Activated CD4-positive, alpha-beta T cell treated with anti-CD3 and anti-CD28 coated beads, Interleukin-2, amount 50 U/mL, for 24 hours (primary cell): Measurements from ENCODE around the gene TTC16.
"Not testable (repeated sequence)": the region's sequence is repeated elsewhere in the genome, so short reads cannot be mapped to it uniquely, and the experiment has no call there.

Source experiments
- DNase-seq, 2 donors: peaks; one replicate each; pipeline ENCODE4 v3.0.0-alpha.2; 2020; ENCODE audit warnings: low read depth in 1 of 2, low spot score in 1 of 2

The TTC16 gene

DNA sequence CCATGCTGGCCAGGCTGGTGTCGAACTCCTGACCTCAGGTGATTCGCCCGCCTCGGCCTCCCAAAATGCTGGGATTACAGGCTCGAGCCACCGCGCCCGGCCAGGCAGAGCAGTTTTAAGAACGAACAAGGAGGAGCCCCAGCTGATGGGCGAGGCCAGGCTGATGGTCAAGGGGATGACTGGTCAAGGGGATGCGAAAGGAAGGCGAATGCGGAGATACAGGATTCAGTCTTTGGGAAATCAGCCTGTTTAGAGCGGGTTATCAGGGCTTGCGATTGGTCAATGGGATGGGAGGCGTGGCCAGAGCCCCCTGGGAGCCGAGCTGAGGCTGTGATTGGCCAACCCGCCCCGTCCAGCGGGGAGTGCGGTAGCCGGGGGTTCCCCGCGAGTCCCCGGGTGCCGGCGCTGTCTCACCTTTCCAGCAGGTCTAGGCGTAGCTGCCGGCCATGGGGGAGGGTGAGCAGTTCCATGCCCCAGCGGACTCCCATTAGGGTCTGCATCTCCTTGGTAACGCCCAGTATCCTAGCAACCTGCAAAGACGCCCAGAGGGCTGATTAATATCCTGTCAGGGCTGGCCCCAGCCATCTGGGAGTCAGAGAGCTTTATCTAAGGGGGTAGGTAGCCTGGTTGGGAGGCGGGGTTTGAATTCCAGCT, 26.7 kb downstream of the TTC16 start:
- DNase-seq = no peak

DNA sequence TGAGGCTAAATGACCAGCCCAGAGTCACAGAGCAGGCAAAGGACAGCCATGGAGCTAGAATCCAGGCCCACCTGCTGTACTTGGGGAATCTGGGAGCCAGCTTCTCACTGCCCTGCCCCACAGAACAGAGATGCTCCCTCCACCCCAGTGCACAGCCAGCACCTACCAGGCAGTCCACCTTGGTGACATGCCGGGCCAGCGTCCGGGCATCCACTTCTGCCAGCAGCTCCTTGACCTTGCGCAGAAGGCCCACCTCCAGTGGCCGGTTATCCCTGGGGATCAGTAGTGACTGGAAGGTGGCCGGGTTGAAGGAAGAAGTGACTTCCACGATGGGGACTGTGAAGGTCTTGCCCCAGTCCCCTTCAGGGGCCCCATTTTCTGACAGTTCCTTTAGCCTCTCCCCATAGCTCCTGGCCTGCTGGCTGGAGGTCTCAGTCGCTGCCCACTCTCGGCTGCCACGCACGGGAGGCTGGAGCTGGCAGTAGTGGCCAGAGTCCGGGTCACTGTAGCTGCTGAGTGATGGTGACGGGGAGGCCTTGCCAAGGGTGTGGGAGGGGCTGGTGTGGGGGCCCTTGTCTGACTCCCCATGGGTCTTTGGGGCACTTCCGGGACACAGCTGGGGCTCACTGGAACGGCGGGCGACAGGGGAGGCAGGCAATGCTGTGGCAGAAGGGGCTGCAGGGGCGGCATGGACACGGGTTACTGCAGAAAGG, 28.7 kb downstream of the TTC16 start:
- DNase-seq = no peak

DNA sequence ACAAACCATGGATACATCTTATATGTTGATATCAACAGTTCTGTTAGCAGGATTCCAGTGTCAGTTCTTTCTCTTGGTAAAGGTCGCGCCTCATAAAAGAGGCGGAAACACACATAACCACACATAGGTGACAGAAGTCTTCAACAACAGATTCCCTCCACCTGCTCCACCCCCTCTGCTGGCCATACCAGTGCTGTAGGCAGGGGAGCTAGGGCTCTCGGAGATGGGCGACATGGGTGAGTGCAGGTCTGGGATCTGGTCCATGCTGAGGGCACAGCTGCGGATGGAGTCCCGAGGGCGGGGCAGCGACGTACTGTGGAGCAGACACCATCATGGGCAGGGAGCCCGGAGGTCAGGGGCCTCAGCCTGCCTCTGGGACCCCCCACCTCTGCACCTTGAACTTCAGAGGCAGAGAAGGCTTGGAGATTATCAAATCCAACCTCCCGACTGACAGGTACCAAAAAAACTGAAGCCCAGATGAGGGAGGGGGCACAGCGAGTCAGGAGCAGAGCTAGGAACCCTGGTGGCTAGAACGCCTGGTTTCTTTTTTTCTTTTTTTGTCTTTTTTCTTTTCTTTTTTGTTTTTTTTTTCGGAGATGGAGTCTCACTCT, 31.2 kb downstream of the TTC16 start:
- no peak for DNase-seq

DNA sequence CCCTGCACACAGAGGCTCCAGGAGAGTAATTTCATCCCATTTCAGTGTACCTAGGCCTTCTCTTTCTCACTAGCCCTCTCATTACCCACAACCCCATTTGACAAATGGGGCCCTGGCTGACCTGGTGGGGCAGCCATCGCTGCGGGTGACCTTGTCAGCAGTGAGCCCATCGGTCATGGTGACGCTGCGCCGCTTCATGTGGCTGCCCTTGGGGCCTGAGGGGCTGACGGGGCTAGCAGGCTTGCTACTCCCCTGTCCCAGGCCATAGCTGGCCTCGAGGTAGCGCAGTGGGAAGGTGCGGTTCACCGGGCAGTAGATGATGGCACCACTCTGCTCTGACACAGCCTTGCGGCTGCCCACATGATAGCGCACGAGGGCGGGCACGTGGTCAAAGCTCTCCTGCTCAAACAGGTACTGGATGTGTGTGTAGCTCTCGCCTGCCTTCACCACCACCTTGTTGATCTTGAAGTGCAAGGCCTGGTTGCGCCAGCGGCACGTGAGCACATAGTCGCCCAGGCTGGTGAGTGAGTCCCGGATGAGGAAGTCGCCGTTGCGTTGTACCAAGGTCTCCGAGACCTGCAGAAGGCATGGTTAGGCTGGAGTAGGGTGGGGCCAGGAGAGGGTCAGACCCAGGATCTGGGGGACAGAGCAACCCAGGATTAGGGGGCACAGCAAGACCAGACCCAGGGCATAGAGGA, 33.4 kb downstream of the TTC16 start:
- no peak for DNase-seq

DNA sequence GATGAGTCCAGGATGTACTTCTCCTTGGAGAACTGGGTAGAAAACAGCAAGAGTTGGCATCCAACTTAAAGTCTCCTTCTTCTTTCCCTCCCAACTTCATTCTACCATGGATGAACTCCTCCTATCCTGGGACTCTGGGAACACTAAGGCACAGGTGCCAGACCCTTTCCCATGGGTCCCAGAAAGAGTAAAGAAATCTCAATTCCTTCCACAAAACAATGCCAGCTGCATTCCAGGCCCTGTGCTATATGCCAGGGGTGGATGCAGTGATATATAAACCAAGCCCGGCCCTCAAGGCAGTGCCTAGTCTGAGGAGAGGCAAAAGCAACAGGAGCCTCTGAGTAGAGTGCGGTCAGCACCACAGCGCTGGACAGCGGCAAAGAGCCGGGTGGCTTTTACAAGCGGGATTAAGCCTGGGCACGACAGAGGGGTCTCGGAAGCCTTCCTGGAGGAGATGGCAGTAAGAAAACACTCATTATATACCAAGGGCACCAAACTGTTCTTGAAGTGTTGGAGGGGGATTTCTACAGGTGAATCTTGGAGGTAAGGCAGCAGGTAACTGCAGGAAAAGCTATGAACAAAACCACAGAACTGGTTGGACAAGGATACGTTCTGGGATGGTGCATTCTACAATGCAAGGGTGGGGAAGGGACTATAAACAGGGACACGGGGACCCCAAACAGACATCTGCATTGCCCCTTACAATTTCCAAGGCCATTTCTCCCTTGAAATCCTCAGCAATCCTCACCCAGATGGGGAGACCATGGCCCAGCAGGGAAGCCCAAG, 35.6 kb downstream of the TTC16 start:
- DNase-seq = no peak

DNA sequence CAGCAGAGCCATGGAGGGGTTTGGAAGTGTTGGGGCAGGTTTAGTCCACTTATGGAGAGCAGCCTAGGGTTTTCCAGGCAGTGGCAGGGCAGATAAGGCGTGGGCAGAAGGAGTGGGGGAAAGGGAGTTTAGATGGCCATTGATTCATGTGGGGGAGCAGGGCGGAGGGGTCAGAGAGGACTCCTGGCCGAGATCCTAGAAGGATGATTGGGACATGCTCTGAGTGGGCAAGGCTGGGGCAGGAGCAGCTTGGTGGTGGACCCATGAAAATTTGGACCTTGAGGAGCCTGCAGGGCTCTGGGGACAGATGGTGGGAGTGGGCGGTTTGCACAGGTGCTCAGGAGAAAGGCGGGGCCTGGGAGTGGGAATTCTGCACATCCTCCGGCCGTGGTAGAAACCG, 37.3 kb downstream of the TTC16 start:
- no peak for DNase-seq

DNA sequence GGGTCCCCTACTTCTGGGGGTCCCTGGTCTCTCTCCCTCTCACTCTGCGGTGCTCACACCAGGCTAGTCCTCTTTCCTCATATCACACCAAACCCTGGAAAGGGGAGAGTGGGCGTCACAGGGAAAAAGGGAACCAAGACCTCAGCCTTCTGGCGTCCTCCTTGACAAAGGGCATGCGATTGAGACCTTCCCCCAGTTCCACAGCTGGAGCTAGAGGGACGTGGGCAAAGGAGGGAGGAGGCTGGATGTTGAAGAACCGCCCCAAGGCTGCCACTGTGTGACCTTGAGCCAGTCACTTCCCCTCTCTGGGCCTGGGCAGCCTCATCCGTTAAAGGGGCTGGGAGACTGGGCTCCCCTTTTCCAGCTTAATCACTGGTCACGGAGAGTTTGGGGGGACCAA, 37.7 kb downstream of the TTC16 start:
- DNase-seq = no peak

DNA sequence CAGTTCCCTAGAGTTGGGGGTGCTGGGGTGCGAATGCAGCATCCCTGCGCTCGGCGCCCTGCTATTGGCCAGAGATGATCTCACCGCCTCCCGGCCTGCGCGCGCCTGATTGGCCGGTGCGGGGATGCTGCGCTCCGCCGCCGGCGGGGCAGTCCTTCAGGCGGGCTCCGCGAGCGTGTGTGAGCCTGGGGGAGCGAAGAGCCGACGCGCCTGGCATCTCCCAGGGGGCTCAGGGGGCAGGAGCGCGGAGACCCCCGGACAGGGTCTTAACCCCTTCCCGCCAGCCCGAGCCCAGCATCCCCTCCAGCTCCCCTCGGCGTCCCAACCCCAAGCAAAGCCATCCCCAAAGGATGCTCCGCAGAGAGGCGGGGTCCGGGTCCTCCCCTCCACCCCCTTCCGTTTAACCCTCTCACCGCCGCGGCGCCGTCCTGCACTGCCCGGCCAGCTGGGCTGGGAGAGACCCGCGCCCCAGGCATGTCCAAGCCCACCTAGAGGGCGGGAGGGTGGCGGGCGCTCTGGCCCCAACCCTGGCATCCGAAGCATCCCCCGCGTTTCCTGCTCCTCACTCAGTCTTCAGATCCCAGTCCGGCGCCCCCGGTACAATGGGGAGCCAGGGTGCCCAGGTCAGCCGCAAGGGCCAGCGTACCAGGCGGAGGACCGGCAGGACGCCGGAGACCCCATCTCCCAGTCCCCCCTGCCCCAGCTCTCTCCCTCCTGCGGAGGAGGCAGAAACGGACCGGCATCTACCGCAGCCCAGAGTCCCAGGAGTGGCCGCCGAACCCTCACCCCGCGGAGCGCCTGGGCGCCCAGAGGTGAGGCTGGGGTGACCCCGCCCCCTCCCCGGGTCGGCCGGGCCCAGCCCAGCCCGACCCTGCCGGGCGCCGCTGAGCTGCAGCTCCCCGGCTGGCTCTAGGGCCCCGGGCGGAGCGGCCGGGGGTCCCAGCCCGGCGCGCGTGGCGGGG, 38.5 kb downstream of the TTC16 start:
- no peak for DNase-seq

DNA sequence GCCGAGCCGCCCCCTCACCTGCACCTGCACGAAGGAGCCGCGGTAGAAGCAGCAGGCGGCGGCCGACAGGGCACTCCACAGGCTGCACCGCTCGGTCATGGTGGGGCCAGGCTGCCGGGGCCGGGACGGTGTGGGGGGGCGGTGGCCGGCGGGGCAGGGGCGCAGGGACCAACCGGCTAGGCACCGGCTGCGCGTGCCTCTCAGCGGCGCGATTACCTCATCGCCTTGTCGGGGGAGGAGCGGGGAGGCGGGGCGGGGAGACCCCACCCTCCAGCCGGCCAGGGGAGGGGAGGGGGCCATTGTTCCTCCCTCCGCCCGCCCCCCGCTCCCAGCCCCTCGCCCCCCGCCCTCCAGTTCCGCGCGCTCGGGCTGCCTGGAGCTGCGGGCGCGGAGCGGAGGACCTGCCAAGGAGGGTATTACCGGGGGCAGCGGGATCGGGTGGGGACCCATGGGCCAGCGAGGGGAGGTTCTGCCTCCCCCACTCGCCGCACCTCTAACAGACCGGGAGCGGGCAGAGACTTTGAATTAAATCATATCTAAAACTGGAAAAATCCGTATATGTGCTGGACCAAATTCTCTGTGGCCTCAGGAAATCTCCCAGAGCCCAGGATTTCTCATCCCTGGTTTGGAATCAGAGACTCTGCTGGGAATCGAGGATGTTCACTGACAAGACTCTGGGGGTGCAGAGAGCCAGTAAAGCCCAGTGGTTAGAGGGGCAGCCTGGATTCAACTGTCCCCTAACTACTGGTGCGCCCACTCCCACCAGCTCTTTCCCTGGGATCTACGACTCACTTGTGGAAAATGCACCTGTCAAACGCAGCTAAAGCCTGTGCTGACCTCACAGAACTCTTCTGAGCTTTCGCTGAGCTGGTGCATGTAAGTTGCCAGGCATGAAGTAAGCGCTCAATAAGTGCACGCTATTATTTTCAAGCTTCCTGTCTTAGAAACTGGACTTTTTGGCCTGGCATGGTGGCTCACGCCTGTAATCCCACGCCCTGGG, 39.5 kb downstream of the TTC16 start:
- DNase-seq = no peak

DNA sequence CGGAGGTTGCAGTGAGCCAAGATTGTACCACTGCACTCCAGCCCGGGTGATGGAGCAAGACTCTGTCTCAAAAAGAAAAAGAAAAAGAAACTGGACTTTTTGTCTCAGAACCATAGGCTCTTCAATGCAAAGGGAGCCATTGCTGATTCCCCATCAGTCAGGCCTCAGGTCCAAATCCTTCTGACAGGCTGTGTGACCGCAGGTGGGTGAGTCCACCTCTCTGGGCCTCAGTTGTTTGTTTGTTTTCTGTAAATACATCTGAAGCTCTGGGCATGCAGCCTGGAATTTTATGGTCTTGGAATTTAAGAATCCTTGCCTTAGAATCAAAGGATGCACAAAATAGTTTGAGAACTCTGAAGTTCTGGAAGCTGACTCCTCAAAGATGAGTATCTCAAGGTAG, 40.4 kb downstream of the TTC16 start:
- no peak for DNase-seq

DNA sequence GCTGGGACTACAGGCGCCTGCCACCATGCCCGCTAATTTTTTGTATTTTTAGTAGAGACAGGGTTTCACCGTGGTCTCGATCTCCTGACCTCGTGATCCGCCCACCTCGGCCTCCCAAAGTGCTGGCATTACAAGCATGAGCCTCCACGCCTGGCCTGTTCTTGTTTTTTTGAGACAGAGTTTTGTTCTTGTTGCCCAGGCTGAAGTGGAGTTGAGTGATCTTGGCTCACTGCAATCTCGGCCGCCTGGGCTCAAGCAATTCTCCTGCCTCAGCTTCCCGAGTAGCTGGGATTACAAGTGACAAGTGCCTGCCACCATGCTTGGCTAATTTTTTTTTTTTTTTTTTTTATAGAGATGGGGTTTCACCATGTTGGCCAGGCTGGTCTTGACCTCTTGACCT, 40.9 kb downstream of the TTC16 start:
- DNase-seq = not testable (repeated sequence)

DNA sequence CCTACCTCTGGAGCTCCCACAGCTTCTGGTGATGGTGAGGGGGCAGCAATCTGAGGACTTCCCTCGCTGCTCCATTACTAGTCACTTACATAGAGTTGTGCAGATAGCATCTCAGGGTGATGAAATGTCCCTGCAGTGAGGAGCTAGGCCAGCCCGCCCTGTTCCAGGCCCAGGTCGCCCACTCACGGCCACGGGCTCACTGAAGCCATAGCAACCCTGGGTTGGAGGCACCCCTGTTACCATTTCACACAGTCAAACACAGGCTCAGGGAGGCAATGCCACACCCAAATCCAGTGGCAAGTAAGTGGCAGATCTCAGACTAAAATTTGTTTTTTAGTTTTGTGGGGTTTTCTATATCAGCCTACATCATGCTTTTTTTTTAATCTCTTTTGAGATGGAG, 43.0 kb downstream of the TTC16 start:
- DNase-seq = no peak

DNA sequence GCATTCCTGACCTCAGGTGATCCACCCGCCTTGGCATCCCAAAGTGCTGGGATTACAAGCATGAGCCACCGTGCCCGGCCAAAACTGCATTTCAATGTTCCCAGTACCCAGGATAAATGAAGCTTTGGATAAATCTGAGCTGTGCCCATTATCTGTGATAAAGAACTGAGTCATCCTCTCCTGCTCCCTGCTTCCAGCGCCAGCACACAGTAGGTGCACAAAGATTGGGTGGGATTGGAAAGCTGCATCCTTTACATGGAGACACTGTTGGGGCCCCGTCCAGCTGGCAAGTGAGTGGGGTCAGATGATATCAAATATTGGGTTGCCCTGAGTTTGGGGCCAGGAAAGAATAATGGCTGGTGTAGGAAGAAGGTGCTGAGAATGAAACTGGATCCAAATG, 45.2 kb downstream of the TTC16 start:
- no peak for DNase-seq

DNA sequence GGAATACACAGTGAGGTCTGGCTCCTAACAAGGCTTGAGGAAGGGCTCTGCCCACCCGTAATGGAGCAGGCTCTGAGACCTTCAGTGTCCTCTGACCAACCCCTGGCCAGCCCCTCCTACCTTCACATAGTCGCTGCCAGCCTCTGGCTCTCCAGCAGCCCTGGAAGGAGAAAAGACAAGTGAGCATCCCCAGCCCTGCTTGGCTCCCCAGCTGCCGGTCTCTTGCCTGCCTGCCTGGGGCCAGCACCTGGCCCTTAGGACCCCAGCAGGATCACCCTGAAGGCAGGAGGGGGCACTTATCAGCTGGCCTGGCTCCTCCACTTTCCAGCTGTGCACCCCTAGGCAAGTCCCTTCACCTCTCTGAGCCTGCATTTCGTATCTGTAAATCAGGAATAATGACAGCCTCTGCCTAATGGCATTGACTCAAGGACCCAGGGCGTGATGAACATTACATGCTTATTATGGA, 45.6 kb downstream of the TTC16 start:
- no peak for DNase-seq

DNA sequence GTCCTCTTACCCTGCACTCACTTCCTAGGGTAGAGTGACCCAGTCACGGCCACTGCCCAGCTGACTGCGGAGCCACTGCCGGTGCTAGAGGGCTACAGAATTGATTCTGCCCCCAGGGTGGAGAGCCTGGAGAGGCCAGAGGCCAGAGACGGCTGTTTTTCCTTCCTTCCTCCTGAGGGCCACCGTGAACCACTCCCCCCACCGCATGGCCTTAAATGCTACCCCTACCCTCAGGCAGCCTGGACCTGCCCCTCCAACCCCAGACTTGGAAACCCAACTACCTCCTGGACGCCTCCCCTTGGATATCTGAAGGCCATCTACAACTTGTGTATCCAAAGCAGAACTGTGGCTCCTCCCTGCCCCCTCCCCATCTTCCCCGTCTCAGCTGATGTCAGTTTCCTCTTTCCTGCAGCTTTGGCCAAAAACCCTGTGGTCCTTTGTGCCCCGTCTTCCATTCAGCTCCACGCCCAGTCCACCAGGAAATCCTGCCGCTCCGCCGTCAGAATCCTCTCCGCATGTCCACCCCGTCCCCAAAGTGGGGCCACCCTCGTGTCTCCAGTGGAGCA, 46.3 kb downstream of the TTC16 start:
- DNase-seq = no peak

DNA sequence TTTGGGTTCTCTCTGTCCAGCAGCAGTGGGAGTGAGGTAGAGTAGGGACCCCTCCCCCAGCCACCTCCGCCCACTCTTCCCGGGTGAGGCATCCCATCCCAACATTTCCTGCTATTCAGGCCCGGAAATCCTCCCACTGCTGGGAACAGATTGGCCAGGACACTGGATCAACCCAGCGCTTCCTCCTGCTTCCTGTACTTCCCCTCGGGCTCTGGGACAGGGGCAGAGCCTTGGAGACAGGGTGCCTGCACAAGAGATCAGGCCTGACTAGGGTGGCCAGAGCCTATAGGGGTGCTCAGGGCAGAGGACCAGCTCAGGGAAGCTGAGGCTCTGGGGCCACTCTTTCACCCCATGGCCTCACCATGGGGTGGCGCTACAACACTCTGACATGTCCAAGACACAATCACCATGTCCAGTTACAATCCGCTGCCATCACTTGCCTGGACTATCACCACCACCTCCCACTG, 48.1 kb downstream of the TTC16 start:
- DNase-seq = no peak

DNA sequence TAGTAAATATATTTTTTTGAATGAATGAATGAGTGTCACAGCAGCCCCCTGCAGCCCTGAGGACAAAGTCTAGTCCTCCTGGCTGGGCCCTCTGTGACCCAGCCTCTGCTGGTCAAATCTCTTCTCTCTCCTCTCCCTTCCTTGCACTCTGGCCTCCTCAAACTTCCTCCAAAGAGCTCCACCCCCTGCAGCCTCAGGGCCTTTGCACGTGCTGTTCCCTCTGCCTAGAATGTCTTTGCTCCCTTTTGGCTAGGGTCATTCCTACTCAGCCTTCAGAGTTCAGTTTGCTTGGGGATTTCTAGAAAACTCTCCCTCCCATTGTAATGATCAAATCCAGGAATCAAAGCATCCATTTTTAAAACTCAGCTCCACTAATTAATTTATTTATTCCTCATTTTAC, 49.5 kb downstream of the TTC16 start:
- DNase-seq = no peak

DNA sequence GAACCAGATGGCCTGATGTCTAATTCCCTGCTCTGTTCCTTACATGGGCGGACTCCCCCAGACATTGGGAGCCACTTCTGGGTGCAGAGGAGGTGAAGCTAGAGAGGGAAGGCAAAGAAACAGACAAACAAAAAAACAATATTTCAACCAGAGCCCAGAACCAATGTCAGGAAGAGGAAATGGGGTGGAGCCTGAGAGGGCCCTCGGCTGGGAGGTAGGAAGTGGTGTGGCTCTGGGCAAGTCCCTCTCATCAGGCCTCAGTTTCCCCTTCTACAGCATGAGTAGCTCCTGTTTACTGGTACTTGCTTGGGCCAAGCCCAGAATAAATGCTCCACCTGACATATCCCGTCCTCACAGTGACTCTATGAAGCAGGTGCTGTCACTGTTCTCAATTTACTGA, 51.5 kb downstream of the TTC16 start:
- DNase-seq = no peak
